ENCODE data around the gene NINL.

NINL gene

DNA sequence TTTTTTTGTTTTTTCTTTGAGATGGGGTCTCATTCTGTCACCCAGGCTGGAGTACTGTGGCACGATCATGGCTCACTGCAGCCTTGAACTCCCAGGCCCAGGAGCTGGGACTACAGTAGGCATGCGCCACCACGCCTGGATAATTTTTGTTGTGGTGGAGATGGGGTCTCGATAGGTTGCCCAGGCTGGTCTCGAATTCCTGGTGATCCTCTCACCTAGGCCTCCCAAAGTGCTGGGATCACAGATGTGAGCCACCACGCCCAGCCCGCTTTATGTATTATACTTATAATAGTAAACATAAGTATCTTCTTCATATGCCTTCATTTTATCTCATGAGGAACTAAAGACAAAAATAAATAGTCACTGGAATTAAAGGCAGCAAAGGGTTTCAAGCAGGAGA is 114.3 kb downstream of the NINL start:
- H3K4me1 Mint-ChIP-seq (ENCODE audit: low read depth), result peaks cover 5% of the 10 kb centered on the region
- no peaks in the 10 kb centered on the region for H3K27me3 Mint-ChIP-seq
- peaks cover 4% of the 10 kb centered on the region for H3K36me3 Mint-ChIP-seq
- H3K4me3 Mint-ChIP-seq, result no peak overlapping the region
- H3K9me3 Mint-ChIP-seq (ENCODE audit: low read depth), result no peaks in the 10 kb centered on the region
- H3K27ac Mint-ChIP-seq, result no peak overlapping the region

GRCh38 chr20:25470045-25470444 is 115.3 kb downstream of the NINL start:
- no peak overlapping the region for H3K27ac Mint-ChIP-seq
- no peak overlapping the region for H3K4me3 Mint-ChIP-seq
- peaks cover 4% of the 10 kb centered on the region for H3K36me3 Mint-ChIP-seq
- no peaks in the 10 kb centered on the region for H3K9me3 Mint-ChIP-seq (ENCODE audit: low read depth)
- no peaks in the 10 kb centered on the region for H3K27me3 Mint-ChIP-seq
- peaks cover 5% of the 10 kb centered on the region for H3K4me1 Mint-ChIP-seq (ENCODE audit: low read depth)

GRCh38 chr20:25469558-25469957 is 115.8 kb downstream of the NINL start:
- H3K9me3 Mint-ChIP-seq (ENCODE audit: low read depth), result no peaks in the 10 kb centered on the region
- H3K36me3 Mint-ChIP-seq, result peaks cover 4% of the 10 kb centered on the region
- no peaks in the 10 kb centered on the region for H3K27me3 Mint-ChIP-seq
- no peak overlapping the region for H3K4me3 Mint-ChIP-seq
- no peak overlapping the region for H3K27ac Mint-ChIP-seq
- peaks cover 5% of the 10 kb centered on the region for H3K4me1 Mint-ChIP-seq (ENCODE audit: low read depth)

- peaks cover 5% of the 10 kb centered on the region for H3K4me1 Mint-ChIP-seq (ENCODE audit: low read depth)
- H3K27ac Mint-ChIP-seq, result no peak overlapping the region
- H3K9me3 Mint-ChIP-seq (ENCODE audit: low read depth), result no peaks in the 10 kb centered on the region
- H3K36me3 Mint-ChIP-seq, result peaks cover 4% of the 10 kb centered on the region
- H3K4me3 Mint-ChIP-seq, result no peak overlapping the region
- no peaks in the 10 kb centered on the region for H3K27me3 Mint-ChIP-seq
Observed at GRCh38 chr20:25468126-25469075, 116.9 kb downstream of the NINL start.

DNA sequence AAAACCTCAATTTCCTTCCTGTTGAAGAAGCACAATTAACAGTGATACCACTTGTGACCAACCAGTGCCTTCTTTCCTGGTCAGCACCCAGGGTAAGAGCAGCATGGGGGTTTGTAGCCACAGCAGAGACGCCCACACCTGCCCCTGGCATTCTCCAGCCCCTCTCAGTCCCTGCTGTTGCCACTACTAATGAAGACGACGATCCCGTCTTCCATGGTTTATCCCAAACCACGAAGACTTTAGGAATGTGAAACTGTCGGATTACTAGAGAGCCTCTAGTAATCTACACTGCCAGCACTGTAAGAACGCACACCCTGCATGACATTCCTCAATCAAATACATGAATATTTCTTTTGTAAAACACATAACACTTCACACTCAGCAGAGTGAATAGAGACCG is 117.9 kb downstream of the NINL start:
- Mint-ChIP-seq H3K9me3 (ENCODE audit: low read depth) (no peaks in the 10 kb centered on the region), H3K27ac (no peak overlapping the region), H3K4me3 (no peak overlapping the region)

DNA sequence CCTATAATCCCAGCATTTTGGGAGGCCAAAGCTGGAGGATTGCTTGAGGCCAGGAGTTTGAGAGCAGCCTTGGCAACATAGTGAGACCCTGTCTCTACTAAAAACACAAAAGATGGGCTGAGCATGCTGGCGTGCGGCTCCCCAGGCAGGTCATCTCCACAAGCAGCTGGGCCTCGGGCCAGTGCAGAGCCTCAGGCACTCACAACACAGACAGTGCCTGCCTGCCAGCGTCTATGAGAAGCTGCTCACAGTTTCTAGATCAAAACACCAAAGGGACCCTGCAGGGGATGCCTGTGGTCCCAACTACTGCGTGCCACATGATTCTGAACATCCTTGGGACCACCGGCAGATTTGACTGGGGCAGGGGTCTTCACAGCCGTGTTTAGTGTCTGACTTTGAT is 118.5 kb downstream of the NINL start:
- Mint-ChIP-seq H3K4me1 (ENCODE audit: low read depth) (peaks cover 5% of the 10 kb centered on the region), H3K9me3 (ENCODE audit: low read depth) (no peaks in the 10 kb centered on the region), H3K4me3 (no peak overlapping the region), H3K36me3 (peaks cover 4% of the 10 kb centered on the region), H3K27me3 (no peaks in the 10 kb centered on the region), H3K27ac (no peak overlapping the region)

More for the DNA sequence above, 117.9 kb downstream of the NINL start:
- no peaks in the 10 kb centered on the region for H3K27me3 Mint-ChIP-seq
- peaks cover 4% of the 10 kb centered on the region for H3K36me3 Mint-ChIP-seq
- peaks cover 5% of the 10 kb centered on the region for H3K4me1 Mint-ChIP-seq (ENCODE audit: low read depth)

DNA sequence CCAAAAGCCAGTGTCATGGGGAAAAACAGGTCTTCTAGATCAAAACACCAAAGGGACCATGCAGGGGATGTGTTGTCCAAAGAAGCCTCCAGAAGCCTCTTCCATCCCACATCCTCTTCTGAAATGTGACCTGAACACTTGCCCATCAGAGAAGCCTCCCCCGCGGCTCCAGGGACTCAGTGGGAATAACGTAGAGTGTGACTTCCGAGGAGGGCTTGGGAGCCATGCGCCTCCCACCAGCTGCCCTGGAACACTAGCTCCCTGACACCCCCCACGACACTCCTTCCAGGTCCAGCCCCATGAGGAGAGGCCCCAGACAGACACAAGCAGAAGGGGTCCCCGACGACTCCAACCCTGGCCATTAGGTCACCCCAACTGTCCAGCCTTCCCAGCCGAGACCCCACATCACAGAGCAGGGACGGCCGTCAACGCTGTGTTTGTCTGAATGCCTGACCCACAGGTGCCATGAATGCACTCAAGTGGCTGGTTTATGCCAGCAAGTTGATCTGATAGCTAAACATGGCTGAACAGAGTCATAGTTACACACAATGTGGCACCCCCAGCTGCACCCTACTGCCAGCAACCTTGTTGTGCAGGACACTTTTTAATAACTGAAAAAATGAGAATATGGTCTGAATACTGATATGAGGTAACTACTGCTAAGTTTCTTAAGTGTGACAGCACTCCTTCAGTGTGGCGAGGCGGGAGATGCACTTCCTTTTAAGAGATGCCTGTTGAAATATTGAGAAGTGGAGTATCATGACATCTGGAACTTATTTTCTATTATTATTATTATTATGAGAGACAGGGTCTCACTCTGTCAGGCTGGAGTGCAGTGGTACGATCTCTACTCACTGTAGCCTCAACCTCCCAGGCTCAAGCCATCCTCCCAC is 119.8 kb downstream of the NINL start:
- Mint-ChIP-seq H3K4me1 (ENCODE audit: low read depth) (peaks cover 5% of the 10 kb centered on the region), H3K27ac (no peak overlapping the region), H3K36me3 (peaks cover 4% of the 10 kb centered on the region), H3K9me3 (ENCODE audit: low read depth) (no peaks in the 10 kb centered on the region), H3K4me3 (no peak overlapping the region), H3K27me3 (no peaks in the 10 kb centered on the region)

DNA sequence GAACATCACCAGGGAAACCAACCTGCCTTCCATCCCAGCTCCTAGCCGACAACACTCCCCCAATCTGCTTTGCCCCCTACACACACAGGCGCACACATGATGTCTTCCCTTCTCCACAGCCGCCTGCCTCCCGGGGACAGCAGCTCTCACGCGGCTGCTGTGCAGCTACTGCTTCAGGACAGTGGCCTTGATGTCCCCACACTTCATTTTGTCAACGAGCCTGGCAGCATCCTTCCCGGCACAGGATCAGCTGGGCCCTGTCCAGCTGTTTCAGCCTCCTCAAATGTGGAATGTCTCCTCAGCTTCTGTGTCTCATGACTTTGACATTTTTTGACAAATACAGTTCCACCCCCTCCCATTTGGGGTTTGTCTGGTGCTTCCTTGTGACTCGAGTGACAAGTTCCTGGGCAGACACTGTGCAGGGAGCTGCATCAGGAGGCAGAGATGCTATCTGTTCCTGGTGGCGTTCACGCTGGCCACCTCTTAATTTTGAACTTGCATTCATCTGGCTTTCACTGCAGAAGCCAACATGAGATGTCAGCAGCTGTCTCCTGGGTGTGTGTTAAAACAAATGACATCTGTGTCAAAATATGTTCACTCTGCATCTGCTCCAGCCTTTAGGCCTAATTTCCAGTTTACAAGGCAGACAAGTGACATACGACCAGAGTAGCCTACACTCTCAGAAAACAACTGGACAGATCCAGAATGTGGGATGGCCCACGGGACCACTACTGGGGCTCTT is 120.7 kb downstream of the NINL start:
- Mint-ChIP-seq H3K27me3 (no peaks in the 10 kb centered on the region), H3K27ac (no peak overlapping the region), H3K36me3 (peaks cover 4% of the 10 kb centered on the region), H3K4me3 (no peak overlapping the region), H3K9me3 (ENCODE audit: low read depth) (no peaks in the 10 kb centered on the region), H3K4me1 (ENCODE audit: low read depth) (no peaks in the 10 kb centered on the region)

GRCh38 chr20:25461786-25462545 is 123.4 kb downstream of the NINL start:
- no peaks in the 10 kb centered on the region for H3K9me3 Mint-ChIP-seq (ENCODE audit: low read depth)
- H3K36me3 Mint-ChIP-seq, result no peaks in the 10 kb centered on the region
- no peaks in the 10 kb centered on the region for H3K27me3 Mint-ChIP-seq
- H3K27ac Mint-ChIP-seq, result no peak overlapping the region
- H3K4me1 Mint-ChIP-seq (ENCODE audit: low read depth), result no peaks in the 10 kb centered on the region
- H3K4me3 Mint-ChIP-seq, result no peak overlapping the region

DNA sequence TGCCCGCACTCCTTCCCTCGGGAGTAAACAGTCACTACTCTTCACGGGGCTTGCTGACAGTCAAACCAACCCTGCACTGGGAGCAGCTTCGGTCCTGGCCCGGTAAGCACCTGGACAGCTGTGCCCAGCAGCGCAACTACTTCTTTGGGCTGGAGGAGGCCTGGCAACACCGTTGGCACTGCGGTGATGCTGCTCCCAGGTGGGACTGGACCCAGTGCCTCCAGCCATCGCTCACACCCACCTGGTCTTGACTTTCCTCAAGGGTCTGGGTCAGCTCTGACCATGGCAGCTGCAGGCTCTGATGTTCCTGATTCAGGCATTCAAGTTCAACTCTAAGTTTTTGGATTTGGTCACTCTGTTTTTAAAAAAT is 124.1 kb downstream of the NINL start:
- Mint-ChIP-seq H3K27ac (no peak overlapping the region), H3K4me3 (no peak overlapping the region), H3K9me3 (ENCODE audit: low read depth) (no peaks in the 10 kb centered on the region), H3K4me1 (ENCODE audit: low read depth) (no peaks in the 10 kb centered on the region), H3K36me3 (no peaks in the 10 kb centered on the region), H3K27me3 (no peaks in the 10 kb centered on the region)

DNA sequence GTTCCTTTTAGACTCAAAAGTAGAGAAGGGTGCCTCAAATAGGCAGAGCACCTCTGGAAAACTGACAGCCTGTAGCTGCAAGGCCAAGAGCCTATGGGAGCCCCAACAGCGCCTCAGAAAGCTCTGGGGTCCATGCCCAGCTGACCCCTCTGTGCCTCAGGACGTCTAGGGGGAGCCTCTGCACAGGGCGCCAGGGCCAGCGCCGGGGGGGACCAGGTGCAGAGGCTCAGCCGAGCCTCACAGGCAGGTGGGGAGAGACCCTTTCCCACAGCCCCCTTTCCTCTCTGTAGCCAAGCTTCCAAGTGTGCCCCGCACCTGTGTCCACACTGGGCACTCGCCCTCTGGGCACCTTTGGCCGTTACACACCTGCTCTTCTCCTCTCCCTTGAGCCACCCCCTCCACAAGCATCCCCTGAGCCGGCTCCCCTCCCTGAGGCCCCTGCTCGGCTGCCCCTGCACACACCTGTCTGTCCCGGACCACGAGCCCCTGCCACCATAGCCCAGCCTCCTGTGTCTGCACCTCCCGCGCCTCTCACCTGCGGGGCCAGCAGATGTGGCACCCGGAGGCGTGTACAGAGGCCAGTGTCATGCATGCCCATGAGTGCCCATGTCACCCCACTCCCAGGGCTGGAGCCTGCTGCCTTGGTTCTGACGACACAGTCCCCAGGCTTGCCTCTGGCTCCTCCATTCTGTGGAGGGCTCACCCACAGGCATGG is 124.6 kb downstream of the NINL start:
- no peaks in the 10 kb centered on the region for H3K27me3 Mint-ChIP-seq
- H3K36me3 Mint-ChIP-seq, result no peaks in the 10 kb centered on the region
- H3K27ac Mint-ChIP-seq, result no peak overlapping the region
- H3K4me1 Mint-ChIP-seq (ENCODE audit: low read depth), result no peaks in the 10 kb centered on the region
- H3K9me3 Mint-ChIP-seq (ENCODE audit: low read depth), result no peaks in the 10 kb centered on the region
- H3K4me3 Mint-ChIP-seq, result no peak overlapping the region

DNA sequence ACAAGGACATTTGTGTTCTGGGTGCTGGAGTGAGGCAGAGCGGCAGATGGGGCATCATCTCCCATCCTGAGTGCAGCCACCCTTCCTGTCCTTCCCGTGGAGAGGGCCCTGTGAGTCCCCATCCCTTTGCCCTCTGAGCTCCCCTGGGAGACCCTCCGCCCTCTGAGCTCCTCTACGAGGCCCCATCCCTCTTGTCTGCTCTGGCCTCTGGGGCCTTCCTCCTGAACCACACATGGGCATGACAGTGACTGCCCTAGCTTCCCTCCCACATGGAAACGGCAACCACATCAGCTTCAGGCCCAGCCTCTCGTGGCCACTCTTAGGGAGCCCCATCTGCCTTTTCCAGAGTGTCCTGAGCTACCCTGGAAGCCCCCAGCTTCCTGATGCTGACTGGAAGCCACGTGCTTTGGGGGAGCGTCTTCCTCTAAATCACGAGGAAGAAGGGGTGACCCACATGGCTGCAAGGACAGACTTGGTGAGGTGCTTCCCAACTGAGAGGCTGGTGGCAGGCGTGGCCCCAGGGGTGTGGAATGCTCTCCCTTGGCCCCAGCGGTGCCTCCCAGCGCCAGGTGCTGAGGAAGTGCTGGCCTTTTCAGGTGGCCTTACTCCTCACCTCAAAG is 125.3 kb downstream of the NINL start:
- H3K27me3 Mint-ChIP-seq, result no peaks in the 10 kb centered on the region
- no peaks in the 10 kb centered on the region for H3K9me3 Mint-ChIP-seq (ENCODE audit: low read depth)
- no peaks in the 10 kb centered on the region for H3K4me1 Mint-ChIP-seq (ENCODE audit: low read depth)
- H3K36me3 Mint-ChIP-seq, result no peaks in the 10 kb centered on the region
- H3K27ac Mint-ChIP-seq, result no peak overlapping the region
- H3K4me3 Mint-ChIP-seq, result no peak overlapping the region

GRCh38 chr20:25459111-25459830 is 126.1 kb downstream of the NINL start:
- no peaks in the 10 kb centered on the region for H3K36me3 Mint-ChIP-seq
- no peaks in the 10 kb centered on the region for H3K27me3 Mint-ChIP-seq
- no peak overlapping the region for H3K27ac Mint-ChIP-seq
- H3K4me1 Mint-ChIP-seq (ENCODE audit: low read depth), result no peaks in the 10 kb centered on the region
- no peak overlapping the region for H3K4me3 Mint-ChIP-seq
- no peaks in the 10 kb centered on the region for H3K9me3 Mint-ChIP-seq (ENCODE audit: low read depth)
